H9 (cell line): ENCODE results near the gene DYNLRB1. TPM values are rescaled to one million over a fixed set of nuclear protein-coding genes. Genes with fewer than 3 reads are reported as not detected.

Experiments used
- DNase-seq: peaks from one replicate; pipeline ENCODE4 v3.0.0-alpha.2; 2017
- H2AFZ ChIP-seq: one replicate; pipeline ENCODE4 v1.6.1; 2013; ENCODE audit warnings: mild to moderate bottlenecking, low read length, control low read depth, moderate library complexity
- H2AK5ac ChIP-seq: 2 replicates; pipeline ENCODE4 v1.6.1; 2013; ENCODE audit warnings: low read length, control low read depth, mixed read lengths; ENCODE audit not compliant: insufficient read length
- H2BK120ac ChIP-seq: one replicate; pipeline ENCODE4 v1.6.1; 2013; ENCODE audit warnings: low read depth, mild to moderate bottlenecking, low read length, control low read depth, inconsistent platforms; ENCODE audit not compliant: poor library complexity, severe bottlenecking
- H2BK12ac ChIP-seq: 2 replicates; pipeline ENCODE4 v1.6.1; 2013; ENCODE audit warnings: low read length, control low read depth, mixed read lengths, low read depth; ENCODE audit not compliant: insufficient read length
- H2BK15ac ChIP-seq: 2 replicates; pipeline ENCODE4 v1.6.1; 2013; ENCODE audit warnings: low read depth, low read length, control low read depth
- H2BK20ac ChIP-seq: one replicate; pipeline ENCODE4 v1.6.1; 2013; ENCODE audit warnings: low read depth, mild to moderate bottlenecking, low read length, control low read depth, inconsistent platforms; ENCODE audit not compliant: poor library complexity, severe bottlenecking
- H2BK5ac ChIP-seq: 2 replicates; pipeline ENCODE4 v1.6.1; 2013; ENCODE audit warnings: low read length, control low read depth, mixed read lengths; ENCODE audit not compliant: insufficient read length
- H3K14ac ChIP-seq: 2 replicates; pipeline ENCODE4 v1.6.1; 2013; ENCODE audit warnings: low read length, control low read depth; ENCODE audit not compliant: insufficient read depth
- H3K18ac ChIP-seq: 2 replicates; pipeline ENCODE4 v1.6.1; 2013; ENCODE audit warnings: low read depth, mild to moderate bottlenecking, mixed read lengths, low read length, control low read depth; ENCODE audit not compliant: insufficient read length
- H3K23ac ChIP-seq: 2 replicates; pipeline ENCODE4 v1.6.1; 2013; ENCODE audit warnings: low read length, control low read depth, mixed read lengths, low read depth; ENCODE audit not compliant: insufficient read length
- H3K23me2 ChIP-seq: 2 replicates; pipeline ENCODE4 v1.6.1; 2013; ENCODE audit warnings: low read depth, mild to moderate bottlenecking, mixed read lengths, low read length, control low read depth; ENCODE audit not compliant: insufficient read length, poor library complexity, severe bottlenecking
- H3K27ac ChIP-seq: 2 replicates; pipeline ENCODE4 v1.5.1; 2013; ENCODE audit warnings: low read length, control low read depth, mixed read lengths, low read depth; ENCODE audit not compliant: insufficient read length
- H3K27me3 ChIP-seq: 2 replicates; pipeline ENCODE4 v1.6.1; 2013; ENCODE audit warnings: low read length, control low read depth, inconsistent platforms; ENCODE audit not compliant: insufficient read depth
- H3K4ac ChIP-seq: 2 replicates; pipeline ENCODE4 v1.6.1; 2013; ENCODE audit warnings: low read depth, mild to moderate bottlenecking, control low read depth, inconsistent platforms, low read length, moderate library complexity
- H3K4me1 ChIP-seq: 2 replicates; pipeline ENCODE4 v1.6.1; 2013; ENCODE audit warnings: low read length, control low read depth, inconsistent platforms; ENCODE audit not compliant: insufficient read depth
- H3K4me2 ChIP-seq: 2 replicates; pipeline ENCODE4 v1.6.1; 2013; ENCODE audit warnings: low read length, control low read depth, mixed read lengths; ENCODE audit not compliant: insufficient read length, insufficient read depth
- H3K56ac ChIP-seq: 2 replicates; pipeline ENCODE4 v1.6.1; 2013; ENCODE audit warnings: low read depth, mild to moderate bottlenecking, mixed read lengths, low read length, control low read depth; ENCODE audit not compliant: insufficient read length
- H3K79me1 ChIP-seq: 2 replicates; pipeline ENCODE4 v1.6.1; 2013; ENCODE audit warnings: low read depth, mild to moderate bottlenecking, moderate library complexity, low read length, control low read depth, inconsistent platforms; ENCODE audit not compliant: insufficient read depth, poor library complexity, severe bottlenecking
- H3K79me2 ChIP-seq: 2 replicates; pipeline ENCODE4 v1.6.1; 2013; ENCODE audit warnings: low read length, control low read depth, inconsistent platforms; ENCODE audit not compliant: insufficient read depth
- H3K9ac ChIP-seq: 2 replicates; pipeline ENCODE4 v1.6.1; 2013; ENCODE audit warnings: low read length, control low read depth, mixed read lengths; ENCODE audit not compliant: insufficient read length; ENCODE audit errors: extremely low read depth
- H3K9me3 ChIP-seq: one replicate; pipeline ENCODE4 v1.6.1; 2013; ENCODE audit warnings: low read depth, low read length, inconsistent platforms; ENCODE audit not compliant: control insufficient read depth
- H3T11ph ChIP-seq: one replicate; pipeline ENCODE4 v1.6.1; 2013; ENCODE audit warnings: mild to moderate bottlenecking, low read length, control low read depth, inconsistent platforms
- H4K20me1 ChIP-seq: one replicate; pipeline ENCODE4 v1.6.1; 2013; ENCODE audit not compliant: control insufficient read depth, insufficient read length, insufficient read depth
- H4K5ac ChIP-seq: 2 replicates; pipeline ENCODE4 v1.6.1; 2013; ENCODE audit warnings: low read depth, mild to moderate bottlenecking, mixed read lengths, low read length, control low read depth; ENCODE audit not compliant: insufficient read length
- H4K8ac ChIP-seq: replicated peaks from 2 replicates; pipeline ENCODE4 v1.6.1; 2013; ENCODE audit warnings: low read length, control low read depth, mixed read lengths, low read depth; ENCODE audit not compliant: insufficient read length
- H4K91ac ChIP-seq: 2 replicates; pipeline ENCODE4 v1.6.1; 2013; ENCODE audit warnings: low read depth, mild to moderate bottlenecking, moderate library complexity, mixed read lengths, low read length, control low read depth; ENCODE audit not compliant: insufficient read length
- H3K27ac Mint-ChIP-seq, 3 experiments: 2 replicates in 2 of 3; 3 replicates in 1 of 3; pipeline ENCODE4 v1.8.0; 2020 to 2021; ENCODE audit warnings: mixed read lengths in 3 of 3, mild to moderate bottlenecking in 1 of 3, moderate library complexity in 1 of 3
- H3K27me3 Mint-ChIP-seq: 2 replicates; pipeline ENCODE4 v1.8.0; 2021; ENCODE audit warnings: low read depth, mild to moderate bottlenecking, moderate library complexity, mixed read lengths
- H3K36me3 Mint-ChIP-seq, 3 experiments: 2 replicates in 2 of 3; 3 replicates in 1 of 3; pipeline ENCODE4 v1.8.0; 2020 to 2021; ENCODE audit warnings: low read depth in 3 of 3, mixed read lengths in 3 of 3; ENCODE audit not compliant: insufficient read depth in 1 of 3
- H3K4me1 Mint-ChIP-seq, 2 experiments: 2 replicates each; pipeline ENCODE4 v1.8.0; 2020; ENCODE audit warnings: mixed read lengths in 2 of 2
- H3K4me3 Mint-ChIP-seq, 2 experiments: 2 replicates in 1 of 2; 3 replicates in 1 of 2; pipeline ENCODE4 v1.8.0; 2020 to 2021; ENCODE audit warnings: mild to moderate bottlenecking in 2 of 2, mixed read lengths in 2 of 2, moderate library complexity in 1 of 2
- H3K9me3 Mint-ChIP-seq, 2 experiments: 2 replicates in 1 of 2; 3 replicates in 1 of 2; pipeline ENCODE4 v1.8.0; 2020; ENCODE audit warnings: mild to moderate bottlenecking in 2 of 2, mixed read lengths in 2 of 2, moderate library complexity in 1 of 2
- CTCF ChIP-seq: fragments of 200-600 bp; sonication (generic); conservative IDR thresholded peaks from 3 replicates; pipeline ENCODE4 v1.8.0; 2021; ENCODE audit warnings: antibody characterized with exemption, mild to moderate bottlenecking
- WGBS: extraction: QIAGEN DNeasy Blood & Tissue Kit; methylation state at CpG from one replicate; pipeline ENCODE4 v1.1.7; 2013; ENCODE audit warnings: missing lambda C conversion rate, low lambda C conversion rate, mixed read lengths; ENCODE audit not compliant: insufficient read length; ENCODE audit errors: extremely low coverage; 5-methylcytosine and 5-hydroxymethylcytosine counted together
- total RNA-seq: library from RNA; stranded (reverse); gene quantifications from 2 replicates; pipeline ENCODE4 v1.2.1, GENCODE V29; 2021

DYNLRB1 gene
- total RNA-seq, 1 experiment from 2014 or later, result 200 TPM

- Histone ChIP-seq H3K14ac (no peak overlapping the region), H4K91ac (no peak overlapping the region), H3K4me1 (no peaks in the 10 kb centered on the region), H2BK20ac (no peak overlapping the region), H3K4me2 (no peak overlapping the region), H2AK5ac (no peak overlapping the region), H2AFZ (no peak overlapping the region), H2BK12ac (no peak overlapping the region), H3K79me2 (no peaks in the 10 kb centered on the region), H3K27me3 (no peaks in the 10 kb centered on the region), H3K18ac (no peak overlapping the region), H2BK5ac (no peak overlapping the region), H4K20me1 (no peaks in the 10 kb centered on the region), H3K4ac (no peak overlapping the region), H3K23ac (no peak overlapping the region), H3K27ac (no peak overlapping the region), H3K56ac (no peak overlapping the region), H3K79me1 (no peaks in the 10 kb centered on the region), H3K9me3 (no peaks in the 10 kb centered on the region), H4K5ac (no peak overlapping the region), H2BK15ac (no peak overlapping the region), H3T11ph (no peak overlapping the region), H3K9ac (no peak overlapping the region), H2BK120ac (no peak overlapping the region), H4K8ac (no peak overlapping the region), H3K23me2 (no peaks in the 10 kb centered on the region)
- no peak overlapping the region for H3K4me3 Mint-ChIP-seq
- no peaks in the 10 kb centered on the region for H3K27me3 Mint-ChIP-seq
- peak; percentile 68 for DNase-seq
- no peaks in the 10 kb centered on the region for H3K9me3 Mint-ChIP-seq
- H3K36me3 Mint-ChIP-seq, result peaks cover 37 to 81% (median 50%) of the 10 kb centered on the region in 3 experiments; a peak in 6 of 7 replicates
- no CpG with 5 or more reads among the region's 10 CpGs for WGBS
- H3K27ac Mint-ChIP-seq, result no peak overlapping the region
- H3K4me1 Mint-ChIP-seq, result no peaks in the 10 kb centered on the region
- peak; percentile 60 for TF ChIP-seq CTCF
Observed at GRCh38 chr20:34536798-34537394, 20.7 kb downstream of the DYNLRB1 start.
